H1 (cell line): Measurements from ENCODE around the gene GJA5. TPM values are rescaled to one million over a fixed set of nuclear protein-coding genes. Genes with fewer than 3 reads are reported as not detected.

Source experiments
- CTCF ChIA-PET: fragments of 300-600 bp; sonication (Branson Sonifier 250); formaldehyde crosslinking; loops from one replicate; lab custom pipeline; 2021; ENCODE audit not compliant: partially characterized antibody; lab: Charles Lee
- POLR2A ChIA-PET: fragments of 300-600 bp; sonication (Branson Sonifier 250); formaldehyde crosslinking; loops from one replicate; lab custom pipeline; 2021; ENCODE audit warnings: inconsistent platforms; ENCODE audit not compliant: partially characterized antibody; lab: Charles Lee
- DNase-seq, 2 experiments: peaks; one replicate each; pipeline versions ENCODE4 v3.0.0 to v3.0.0-alpha.2; 2010 to 2022; ENCODE audit warnings: low spot score in 2 of 2, low read depth in 1 of 2, mixed read lengths in 1 of 2
- FAIRE-seq: peaks from 2 replicates; lab custom pipeline; 2011; peaks lifted over from hg19 to GRCh38; lab: Jason Lieb, UNC
- H2AFZ ChIP-seq: 2 replicates; pipeline ENCODE4 v1.8.1; 2012; ENCODE audit warnings: low read length, inconsistent platforms
- H2AK5ac ChIP-seq: 2 replicates; pipeline ENCODE4 v1.6.1; 2013; ENCODE audit warnings: low read depth, low read length
- H2BK120ac ChIP-seq: replicated peaks from 2 replicates; pipeline ENCODE3; 2013; ENCODE audit warnings: low read depth, low read length, inconsistent platforms
- H2BK12ac ChIP-seq: 2 replicates; pipeline ENCODE4 v1.6.1; 2013; ENCODE audit warnings: low read depth, low read length
- H2BK15ac ChIP-seq: 2 replicates; pipeline ENCODE4 v1.6.1; 2013; ENCODE audit warnings: low read length
- H2BK20ac ChIP-seq: 2 replicates; pipeline ENCODE4 v1.6.1; 2013; ENCODE audit warnings: low read length
- H2BK5ac ChIP-seq: 2 replicates; pipeline ENCODE4 v1.6.1; 2013; ENCODE audit warnings: low read depth, low read length
- H3K14ac ChIP-seq: 2 replicates; pipeline ENCODE4 v1.6.1; 2013; ENCODE audit warnings: inconsistent platforms; ENCODE audit not compliant: insufficient read length
- H3K18ac ChIP-seq: 2 replicates; pipeline ENCODE4 v1.6.1; 2013; ENCODE audit warnings: low read length; ENCODE audit errors: extremely low read depth
- H3K23ac ChIP-seq: 2 replicates; pipeline ENCODE4 v1.6.1; 2013; ENCODE audit warnings: inconsistent platforms; ENCODE audit not compliant: insufficient read length
- H3K23me2 ChIP-seq: 2 replicates; pipeline ENCODE4 v1.6.1; 2013; ENCODE audit warnings: low read depth, low read length
- H3K27ac ChIP-seq: 2 replicates; pipeline ENCODE4 v1.6.1; 2011; ENCODE audit warnings: low read depth, low read length, inconsistent platforms
- H3K27me3 ChIP-seq, 4 experiments: replicated peaks in 1 of 4; 1 replicate in 1 of 4; 2 replicates in 3 of 4; pipeline versions ENCODE4 v1.6.1 to v1.8.1; 2011 to 2013; ENCODE audit warnings: low read length in 3 of 4, mild to moderate bottlenecking in 3 of 4, inconsistent platforms in 2 of 4, mixed read lengths in 2 of 4, moderate library complexity in 1 of 4; ENCODE audit not compliant: control insufficient read depth in 3 of 4, insufficient read depth in 3 of 4; ENCODE audit errors: extremely low read depth in 1 of 4
- H3K36me3 ChIP-seq, 4 experiments: 2 replicates each; pipeline versions ENCODE4 v1.6.1 to v1.8.1; 2011 to 2013; ENCODE audit warnings: mild to moderate bottlenecking in 4 of 4, low read length in 3 of 4, moderate library complexity in 2 of 4, control low read depth in 1 of 4, inconsistent platforms in 1 of 4; ENCODE audit not compliant: insufficient read depth in 4 of 4, control insufficient read depth in 2 of 4
- H3K4ac ChIP-seq: replicated peaks from 2 replicates; pipeline ENCODE3; 2013; ENCODE audit warnings: low read length, low read depth, mixed read lengths, inconsistent platforms; ENCODE audit not compliant: insufficient read length
- H3K4me1 ChIP-seq, 4 experiments: replicated peaks in 1 of 4; 1 replicate in 1 of 4; 2 replicates in 3 of 4; pipeline versions ENCODE4 v1.6.1 to v1.8.1; 2011 to 2013; ENCODE audit warnings: low read length in 3 of 4, inconsistent platforms in 2 of 4, mixed read lengths in 1 of 4; ENCODE audit not compliant: insufficient read depth in 4 of 4, control insufficient read depth in 3 of 4
- H3K4me2 ChIP-seq, 2 experiments: 2 replicates each; pipeline versions ENCODE4 v1.6.1 to v1.8.1; 2011 to 2013; ENCODE audit warnings: low read depth in 2 of 2, low read length in 2 of 2, control low read depth in 1 of 2, inconsistent platforms in 1 of 2, mild to moderate bottlenecking in 1 of 2; ENCODE audit not compliant: insufficient read depth in 1 of 2
- H3K4me3 ChIP-seq, 4 experiments: fragments of 200-600, 300-600 bp in 1 of 4; sonication (generic), shearing (Covaris generic), sonication (Bioruptor Twin) in 1 of 4; 2 replicates each; pipeline versions ENCODE4 v1.5.1 to v1.8.1; 2011 to 2016; ENCODE audit warnings: low read length in 4 of 4, low read depth in 3 of 4, control low read depth in 2 of 4, inconsistent platforms in 2 of 4, mild to moderate bottlenecking in 2 of 4, mixed read lengths in 1 of 4, moderate library complexity in 1 of 4; ENCODE audit not compliant: insufficient read depth in 2 of 4; ENCODE audit errors: extremely low read depth in 1 of 4
- H3K56ac ChIP-seq: replicated peaks from 2 replicates; pipeline ENCODE3; 2013; ENCODE audit warnings: low read depth, mild to moderate bottlenecking, mixed read lengths, low read length, inconsistent platforms; ENCODE audit not compliant: insufficient read length
- H3K79me1 ChIP-seq: 2 replicates; pipeline ENCODE4 v1.6.1; 2013; ENCODE audit warnings: low read depth, low read length, control low read depth
- H3K79me2 ChIP-seq, 2 experiments: 2 replicates each; pipeline versions ENCODE4 v1.6.1 to v1.8.1; 2012 to 2013; ENCODE audit warnings: low read length in 2 of 2, mild to moderate bottlenecking in 2 of 2, inconsistent platforms in 1 of 2; ENCODE audit not compliant: insufficient read depth in 2 of 2, control insufficient read depth in 1 of 2
- H3K9ac ChIP-seq, 4 experiments: replicated peaks in 1 of 4; 1 replicate in 1 of 4; 2 replicates in 3 of 4; pipeline versions ENCODE4 v1.6.1 to v1.8.1; 2011 to 2013; ENCODE audit warnings: low read depth in 3 of 4, low read length in 3 of 4, control low read depth in 2 of 4, mild to moderate bottlenecking in 2 of 4, moderate library complexity in 2 of 4, inconsistent platforms in 1 of 4; ENCODE audit errors: extremely low read depth in 1 of 4
- H3K9me3 ChIP-seq, 2 experiments: 2 replicates each; pipeline versions ENCODE4 v1.6.1 to v1.8.1; 2012 to 2013; ENCODE audit warnings: mild to moderate bottlenecking in 2 of 2, moderate library complexity in 2 of 2, control low read depth in 1 of 2, inconsistent platforms in 1 of 2, low read depth in 1 of 2, low read length in 1 of 2, mixed read lengths in 1 of 2; ENCODE audit not compliant: insufficient read depth in 2 of 2
- H4K20me1 ChIP-seq, 2 experiments: replicated peaks in 1 of 2; 2 replicates each; pipeline versions ENCODE3 to v1.8.1; 2011 to 2013; ENCODE audit warnings: inconsistent platforms in 2 of 2, low read length in 2 of 2, mild to moderate bottlenecking in 1 of 2; ENCODE audit not compliant: insufficient read depth in 2 of 2, control insufficient read depth in 1 of 2
- H4K5ac ChIP-seq: 2 replicates; pipeline ENCODE4 v1.6.1; 2013; ENCODE audit warnings: low read length, low read depth, mixed read lengths, inconsistent platforms; ENCODE audit not compliant: insufficient read length
- H4K8ac ChIP-seq: 2 replicates; pipeline ENCODE4 v1.8.0; 2013; ENCODE audit warnings: mild to moderate bottlenecking, moderate library complexity, low read length, inconsistent platforms; ENCODE audit not compliant: insufficient read depth; ENCODE audit errors: extremely low read depth
- H4K91ac ChIP-seq: replicated peaks from 2 replicates; pipeline ENCODE3; 2013; ENCODE audit warnings: low read length, mixed read lengths, inconsistent platforms; ENCODE audit not compliant: insufficient read length
- CBX8 ChIP-seq: fragments of 300-800, 300-1000 bp; sonication (generic); IDR thresholded peaks from 2 replicates; pipeline ENCODE4 v1.7.1; 2016; ENCODE audit warnings: low read depth, low read length, borderline replicate concordance
- CHD2 ChIP-seq: IDR thresholded peaks from 2 replicates; pipeline ENCODE4 v1.6.1; 2012; ENCODE audit warnings: low read length, improper control_type of control experiment
- KDM4A ChIP-seq: IDR thresholded peaks from one replicate; pipeline ENCODE4 v1.7.1; 2012; ENCODE audit warnings: low read depth, mild to moderate bottlenecking, moderate library complexity, low read length, inconsistent platforms; ENCODE audit not compliant: severe bottlenecking
- POLR2AphosphoS5 ChIP-seq: IDR thresholded peaks from 2 replicates; pipeline ENCODE4 v1.6.1; 2011; ENCODE audit warnings: low read depth, low read length
- RBBP5 ChIP-seq: IDR thresholded peaks from 2 replicates; pipeline ENCODE4 v1.7.1; 2012; ENCODE audit warnings: low read depth, mild to moderate bottlenecking, inconsistent platforms, low read length, moderate library complexity, borderline replicate concordance
- RXRA ChIP-seq: IDR thresholded peaks from 2 replicates; pipeline ENCODE4 v1.6.1; 2011; ENCODE audit warnings: low read depth, mild to moderate bottlenecking, low read length, moderate library complexity; ENCODE audit not compliant: insufficient read depth
- SIRT6 ChIP-seq: IDR thresholded peaks from one replicate; pipeline ENCODE4 v1.7.1; 2012; ENCODE audit warnings: low read length, inconsistent platforms
- SIX5 ChIP-seq: IDR thresholded peaks from 2 replicates; pipeline ENCODE4 v1.6.1; 2011; ENCODE audit warnings: mild to moderate bottlenecking, low read depth, low read length
- SP4 ChIP-seq: IDR thresholded peaks from 2 replicates; pipeline ENCODE4 v1.6.1; 2012; ENCODE audit warnings: low read length, inconsistent platforms
- SUZ12 ChIP-seq: fragments of 200-600 bp; sonication (generic); IDR thresholded peaks from 2 replicates; pipeline ENCODE4 v1.6.1; 2012; ENCODE audit warnings: mild to moderate bottlenecking, inconsistent platforms, low read length, moderate library complexity, mixed read lengths
- TBP ChIP-seq: IDR thresholded peaks from 2 replicates; pipeline ENCODE4 v1.6.1; 2011; ENCODE audit warnings: low read depth, low read length, improper control_type of control experiment
- TEAD4 ChIP-seq: IDR thresholded peaks from 2 replicates; pipeline ENCODE4 v1.6.1; 2012; ENCODE audit warnings: low read depth, low read length, inconsistent platforms, mixed read lengths
- WGBS, 2 experiments: shearing (Covaris generic) in 1 of 2; methylation state at CpG; one replicate each; pipeline versions ENCODE4 v1.1.6 to v1.1.7; 2013 to 2015; ENCODE audit warnings: low lambda C conversion rate in 2 of 2, mixed read lengths in 2 of 2, inconsistent platforms in 1 of 2, low coverage in 1 of 2, missing lambda C conversion rate in 1 of 2; ENCODE audit not compliant: insufficient replicate concordance in 2 of 2, insufficient coverage in 1 of 2, insufficient read length in 1 of 2; ENCODE audit errors: extremely low coverage in 1 of 2, missing lambda C conversion rate in 1 of 2; 5-methylcytosine and 5-hydroxymethylcytosine counted together
- polyA plus RNA-seq, 7 experiments: library from polyadenylated mRNA; depleted of rRNA in 3 of 7; stranded (reverse) in 5 of 7; unstranded in 2 of 7; fragments of >200 nt in 5 of 7; fragments of 200-250 nt in 2 of 7; gene quantifications; 1 replicate in 5 of 7; 2 replicates in 1 of 7; 4 replicates in 1 of 7; pipeline versions ENCODE4 v1.2.1 to v1.2.3, GENCODE V29; 2011 to 2013; ENCODE audit warnings: missing spikeins in 2 of 7, mixed read lengths in 2 of 7
- total RNA-seq: library from RNA; stranded (reverse); fragmentation: NEBNext Ultra II Directional; extraction: Animal tissue kit (Norgen Biotek cat#: 25700); gene quantifications from 2 replicates; pipeline ENCODE4 v1.2.1, GENCODE V29; 2021
- TF ChIP-seq, protein P1 (sequence below): IDR thresholded peaks from 2 replicates; pipeline ENCODE4 v1.6.1; 2012; ENCODE audit warnings: inconsistent platforms

GJA5 gene
- total and polyA plus RNA-seq, 2 of the 8 experiments (the other 6 are each of a cell fraction or from before 2014, with no cell fraction given): 1.2 to 2.7 TPM

DNA sequence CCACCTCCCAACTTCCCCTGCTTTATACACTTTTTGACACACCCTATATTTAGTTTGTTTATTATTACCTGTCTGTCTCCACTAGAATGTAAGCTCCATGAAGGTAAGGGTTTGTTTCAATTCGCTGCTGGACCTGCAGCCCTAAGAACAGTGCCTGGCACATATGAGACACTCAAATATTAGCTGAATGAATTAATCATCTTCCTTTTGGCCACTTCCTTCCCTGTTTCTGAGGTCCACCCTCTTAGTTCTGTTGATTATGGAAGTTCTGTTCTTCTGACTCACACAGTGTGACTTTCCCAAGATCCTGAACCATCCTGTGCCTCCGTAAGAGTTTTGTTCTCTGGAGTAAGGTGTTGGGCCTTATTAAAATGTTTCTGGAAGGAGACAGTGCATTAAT is 40.4 kb upstream of the GJA5 start:
- no peaks in the 10 kb centered on the region; a peak in 1 of 8 replicates for H3K36me3 ChIP-seq
- no peak overlapping the region for H2BK120ac ChIP-seq
- H3K4ac ChIP-seq: no peak overlapping the region
- H4K5ac ChIP-seq: no peak overlapping the region
- DNase-seq: no peak
- WGBS, 2 experiments: 89% methylated on average over 2 of the region's 2 CpGs; no CpG with 5 or more reads in 1 of the 2 experiments
- no peak overlapping the region for H3K56ac ChIP-seq
- POLR2A ChIA-PET: interaction anchor here (0.8 kb wide), 1 partner anchor 13 kb away, joined by 3 read pairs; no protein-coding TSS in a partner anchor
- no peak overlapping the region for H2BK20ac ChIP-seq
- H3K27ac ChIP-seq: no peak overlapping the region
- no peak overlapping the region for H2AFZ ChIP-seq
- no peak overlapping the region for H3K4me3 ChIP-seq
- no peak overlapping the region for H3K18ac ChIP-seq
- H4K91ac ChIP-seq: no peak overlapping the region
- no peak overlapping the region for H3K9ac ChIP-seq
- no peak overlapping the region for H2AK5ac ChIP-seq
- no peak overlapping the region for H4K8ac ChIP-seq
- no peak overlapping the region for H2BK5ac ChIP-seq
- CTCF ChIA-PET: interaction anchor here (1.8 kb wide), 1 partner anchor 92 kb away, joined by 4 read pairs; no protein-coding TSS in a partner anchor
- H3K4me1 ChIP-seq: no peaks in the 10 kb centered on the region; a peak in 1 of 7 replicates
- H3K23ac ChIP-seq: no peak overlapping the region
- H3K27me3 ChIP-seq: no peaks in the 10 kb centered on the region
- H3K14ac ChIP-seq: no peak overlapping the region
- no peak overlapping the region for H3K4me2 ChIP-seq
- H2BK15ac ChIP-seq: no peak overlapping the region
- no peak overlapping the region for H2BK12ac ChIP-seq
- H3K23me2 ChIP-seq: no peaks in the 10 kb centered on the region
- no peaks in the 10 kb centered on the region for H3K79me1 ChIP-seq
- H3K9me3 ChIP-seq: no peaks in the 10 kb centered on the region
- H4K20me1 ChIP-seq: no peaks in the 10 kb centered on the region
- H3K79me2 ChIP-seq: no peaks in the 10 kb centered on the region
- no peak for FAIRE-seq
- TF ChIP-seq SUZ12: no peak
- TF ChIP-seq SIRT6: no peak
- no peak for TF ChIP-seq RXRA
- no peak for TF ChIP-seq RBBP5
- TF ChIP-seq CBX8: no peak
- no peak for TF ChIP-seq TBP
- no peak for TF ChIP-seq KDM4A
- TF ChIP-seq SP4: no peak
- TF ChIP-seq SIX5: no peak
- TF ChIP-seq POLR2AphosphoS5: no peak
- no peak for TF ChIP-seq CHD2
- no peak for TF ChIP-seq TEAD4
- TF ChIP-seq, protein P1, sequence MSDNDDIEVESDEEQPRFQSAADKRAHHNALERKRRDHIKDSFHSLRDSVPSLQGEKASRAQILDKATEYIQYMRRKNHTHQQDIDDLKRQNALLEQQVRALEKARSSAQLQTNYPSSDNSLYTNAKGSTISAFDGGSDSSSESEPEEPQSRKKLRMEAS: no peak
